ENCODE data around the gene BTF3.
A peak's percentile ranks its signal among the peaks of the same experiment; 100 is the strongest.
"Not testable (repeated sequence)": the region's sequence is repeated elsewhere in the genome, so short reads cannot be mapped to it uniquely, and the experiment has no call there.

Gene BTF3

GRCh38 chr5:73498057-73498992, at the start of gene BTF3:
BTF3 (plus strand) TSS chr5:73498442; CDS start chr5:73498668, 226 bp downstream.
- peak; percentile 97 for DNase-seq

- DNase-seq: peak; percentile 94
These were observed 49.6 kb upstream of the BTF3 start, which contains the start of gene FOXD1 for GRCh38 chr5:73448463-73449136. FOXD1 (minus strand) TSS chr5:73448777; CDS start chr5:73448362, 415 bp downstream.

- DNase-seq: no peak
These were observed 48.1 kb upstream of the BTF3 start for GRCh38 chr5:73450137-73450536.

GRCh38 chr5:73450672-73451223, 47.5 kb upstream of the BTF3 start:
- no peak for DNase-seq

- peak; percentile 91 for DNase-seq
These were observed 46.8 kb upstream of the BTF3 start for GRCh38 chr5:73451224-73452130.

GRCh38 chr5:73452215-73452614, 46.0 kb upstream of the BTF3 start:
- no peak for DNase-seq

GRCh38 chr5:73454379-73455036, 43.7 kb upstream of the BTF3 start:
- DNase-seq: peak; percentile 49

GRCh38 chr5:73456462-73456861, 41.8 kb upstream of the BTF3 start:
- DNase-seq: not testable (repeated sequence)

GRCh38 chr5:73459366-73459765, 38.9 kb upstream of the BTF3 start:
- no peak for DNase-seq

GRCh38 chr5:73460133-73460532, 38.1 kb upstream of the BTF3 start:
- DNase-seq: no peak

GRCh38 chr5:73464016-73464745, 34.1 kb upstream of the BTF3 start:
- DNase-seq: no peak

GRCh38 chr5:73468638-73469037, 29.6 kb upstream of the BTF3 start:
- DNase-seq: not testable (repeated sequence)

GRCh38 chr5:73469878-73470277, 28.4 kb upstream of the BTF3 start:
- DNase-seq: no peak

- DNase-seq: no peak
These were observed 26.6 kb upstream of the BTF3 start for GRCh38 chr5:73471654-73472053.

- no peak for DNase-seq
These were observed 26.1 kb upstream of the BTF3 start for GRCh38 chr5:73472116-73472515.

- no peak for DNase-seq
These were observed 17.7 kb upstream of the BTF3 start for GRCh38 chr5:73480500-73480899.

GRCh38 chr5:73482383-73483136, 15.7 kb upstream of the BTF3 start:
- no peak for DNase-seq

- no peak for DNase-seq
These were observed 14.6 kb upstream of the BTF3 start for GRCh38 chr5:73483676-73484075.

GRCh38 chr5:73484511-73484910, 13.7 kb upstream of the BTF3 start:
- DNase-seq: no peak

GRCh38 chr5:73485715-73486114, 12.5 kb upstream of the BTF3 start:
- DNase-seq: no peak
